K562 (cell line): ENCODE data around the gene UGT1A10.

Experiments
- EP300 ChIP-seq: IDR thresholded peaks from 2 replicates; pipeline ENCODE4 v1.6.1; 2012; ENCODE audit warnings: low read length, improper control_type of control experiment
- FOXJ3 ChIP-seq: sonication (generic); formaldehyde crosslinking; IDR thresholded peaks from 2 replicates; pipeline ENCODE4 v1.4.0; 2020; ENCODE audit warnings: mild to moderate bottlenecking, missing genetic modification reagents
- GTF2F1 ChIP-seq: IDR thresholded peaks from 2 replicates; pipeline ENCODE4 v1.6.1; 2011; ENCODE audit warnings: low read depth, low read length, improper control_type of control experiment
- MEF2A ChIP-seq: IDR thresholded peaks from 2 replicates; pipeline ENCODE4 v1.6.1; 2011; ENCODE audit warnings: low read depth, mild to moderate bottlenecking, low read length, moderate library complexity; ENCODE audit not compliant: control insufficient read depth
- POLR2AphosphoS5 ChIP-seq: IDR thresholded peaks from 2 replicates; pipeline ENCODE4 v1.6.1; 2011; ENCODE audit warnings: mild to moderate bottlenecking, low read depth, low read length, moderate library complexity; ENCODE audit not compliant: control insufficient read depth, insufficient read depth
- PRMT5 ChIP-seq: sonication (generic); formaldehyde crosslinking; IDR thresholded peaks from 2 replicates; pipeline ENCODE4 v1.5.0; 2020; ENCODE audit warnings: missing genetic modification reagents
- ZBTB7A ChIP-seq: IDR thresholded peaks from 2 replicates; pipeline ENCODE4 v1.6.1; 2011; ENCODE audit warnings: low read depth, mild to moderate bottlenecking, low read length, moderate library complexity, borderline replicate concordance; ENCODE audit not compliant: control insufficient read depth
- ZFX ChIP-seq: sonication (generic); formaldehyde crosslinking; IDR thresholded peaks from 2 replicates; pipeline ENCODE4 v1.8.0; 2022; ENCODE audit warnings: mild to moderate bottlenecking, missing genetic modification reagents, moderate library complexity
- ZNF311 ChIP-seq: fragments of 250-450 bp; sonication (Bioruptor Pico); IDR thresholded peaks from 2 replicates; pipeline ENCODE4 v1.4.0; 2020; ENCODE audit warnings: mild to moderate bottlenecking, moderate library complexity
- TF ChIP-seq, protein P1 (sequence below): fragments of 250-450 bp; sonication (Bioruptor Pico); IDR thresholded peaks from 2 replicates; pipeline ENCODE4 v1.4.0; 2020; ENCODE audit warnings: mild to moderate bottlenecking, moderate library complexity
- TF ChIP-seq, protein P2 (sequence below), 3 experiments: IDR thresholded peaks in 2 of 3; conservative IDR thresholded peaks in 1 of 3; 2 replicates each; pipeline ENCODE4 v1.5.1; 2011 to 2012; ENCODE audit warnings: low read length in 3 of 3, mild to moderate bottlenecking in 3 of 3, control low read depth in 2 of 3, improper control_type of control experiment in 1 of 3, inconsistent platforms in 1 of 3, low read depth in 1 of 3, mixed read lengths in 1 of 3, moderate library complexity in 1 of 3; ENCODE audit not compliant: insufficient read depth in 2 of 3
- TF ChIP-seq, protein P3 (sequence below), 2 experiments: fragments of 450-650 bp in 1 of 2; sonication (generic) in 1 of 2; formaldehyde crosslinking in 1 of 2; IDR thresholded peaks in 1 of 2; conservative IDR thresholded peaks in 1 of 2; 2 replicates each; pipeline versions ENCODE4 v1.6.1 to v1.8.1; 2016 to 2023; ENCODE audit warnings: mild to moderate bottlenecking in 2 of 2, moderate library complexity in 2 of 2, inconsistent platforms in 1 of 2, missing genetic modification reagents in 1 of 2

DNA sequence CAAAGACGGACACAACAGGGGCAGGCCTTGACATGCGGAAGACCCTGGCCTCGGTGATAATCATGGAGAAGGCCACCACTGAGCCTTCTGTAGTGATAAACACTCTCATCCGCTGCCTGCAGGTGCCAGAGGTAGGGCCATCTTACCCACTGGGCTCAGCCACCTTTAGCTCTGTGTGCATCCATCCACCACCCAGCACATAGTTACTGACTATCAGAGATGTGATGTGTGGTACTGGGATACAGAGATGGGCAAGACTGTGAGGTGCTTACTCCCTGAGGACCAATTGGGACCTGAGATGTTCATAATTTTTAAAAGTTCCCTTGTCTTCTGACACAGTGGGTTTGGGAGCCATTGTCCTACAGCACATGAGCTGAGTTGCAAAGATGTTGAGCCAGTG, 143.5 kb downstream of the UGT1A10 start:
- TF ChIP-seq, protein P1, sequence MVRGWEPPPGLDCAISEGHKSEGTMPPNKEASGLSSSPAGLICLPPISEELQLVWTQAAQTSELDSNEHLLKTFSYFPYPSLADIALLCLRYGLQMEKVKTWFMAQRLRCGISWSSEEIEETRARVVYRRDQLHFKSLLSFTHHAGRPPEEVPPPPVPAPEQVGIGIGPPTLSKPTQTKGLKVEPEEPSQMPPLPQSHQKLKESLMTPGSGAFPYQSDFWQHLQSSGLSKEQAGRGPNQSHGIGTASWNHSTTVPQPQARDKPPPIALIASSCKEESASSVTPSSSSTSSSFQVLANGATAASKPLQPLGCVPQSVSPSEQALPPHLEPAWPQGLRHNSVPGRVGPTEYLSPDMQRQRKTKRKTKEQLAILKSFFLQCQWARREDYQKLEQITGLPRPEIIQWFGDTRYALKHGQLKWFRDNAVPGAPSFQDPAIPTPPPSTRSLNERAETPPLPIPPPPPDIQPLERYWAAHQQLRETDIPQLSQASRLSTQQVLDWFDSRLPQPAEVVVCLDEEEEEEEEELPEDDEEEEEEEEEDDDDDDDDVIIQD = no peak
- TF ChIP-seq ZBTB7A (no peak), POLR2AphosphoS5 (no peak), GTF2F1 (no peak), MEF2A (no peak), FOXJ3 (CRISPR knock-in tag) (no peak), EP300 (no peak), ZNF311 (CRISPR knock-in tag) (no peak), PRMT5 (no peak), ZFX (CRISPR knock-in tag) (no peak)
- TF ChIP-seq, protein P2, sequence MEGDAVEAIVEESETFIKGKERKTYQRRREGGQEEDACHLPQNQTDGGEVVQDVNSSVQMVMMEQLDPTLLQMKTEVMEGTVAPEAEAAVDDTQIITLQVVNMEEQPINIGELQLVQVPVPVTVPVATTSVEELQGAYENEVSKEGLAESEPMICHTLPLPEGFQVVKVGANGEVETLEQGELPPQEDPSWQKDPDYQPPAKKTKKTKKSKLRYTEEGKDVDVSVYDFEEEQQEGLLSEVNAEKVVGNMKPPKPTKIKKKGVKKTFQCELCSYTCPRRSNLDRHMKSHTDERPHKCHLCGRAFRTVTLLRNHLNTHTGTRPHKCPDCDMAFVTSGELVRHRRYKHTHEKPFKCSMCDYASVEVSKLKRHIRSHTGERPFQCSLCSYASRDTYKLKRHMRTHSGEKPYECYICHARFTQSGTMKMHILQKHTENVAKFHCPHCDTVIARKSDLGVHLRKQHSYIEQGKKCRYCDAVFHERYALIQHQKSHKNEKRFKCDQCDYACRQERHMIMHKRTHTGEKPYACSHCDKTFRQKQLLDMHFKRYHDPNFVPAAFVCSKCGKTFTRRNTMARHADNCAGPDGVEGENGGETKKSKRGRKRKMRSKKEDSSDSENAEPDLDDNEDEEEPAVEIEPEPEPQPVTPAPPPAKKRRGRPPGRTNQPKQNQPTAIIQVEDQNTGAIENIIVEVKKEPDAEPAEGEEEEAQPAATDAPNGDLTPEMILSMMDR (IDR thresholded peaks at IDR 0.05 in 2 of 3, conservative IDR thresholded peaks at IDR 0.05 in 1 of 3; ENCODE audit: insufficient read depth in 2 of 3, low read depth in 1 of 3, low read length in 3 of 3) = no peak
- TF ChIP-seq, protein P3, sequence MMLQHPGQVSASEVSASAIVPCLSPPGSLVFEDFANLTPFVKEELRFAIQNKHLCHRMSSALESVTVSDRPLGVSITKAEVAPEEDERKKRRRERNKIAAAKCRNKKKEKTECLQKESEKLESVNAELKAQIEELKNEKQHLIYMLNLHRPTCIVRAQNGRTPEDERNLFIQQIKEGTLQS (IDR thresholded peaks at IDR 0.05) = no peak
- TF ChIP-seq, protein P3 (CRISPR knock-in tag; conservative IDR thresholded peaks at IDR 0.05) = no peak
